Ovary (tissue), 9 donors: ENCODE measurements around the gene MIEN1. TPM values are rescaled to one million over a fixed set of nuclear protein-coding genes. Genes with fewer than 3 reads are reported as not detected.
"Not testable (repeated sequence)": the region's sequence is repeated elsewhere in the genome, so short reads cannot be mapped to it uniquely, and the experiment has no call there.

Experiments
- DNase-seq, 5 donors: peaks; one replicate each; pipeline ENCODE4 v3.0.0-alpha.2; 2019 to 2020
- H3K27ac ChIP-seq, 2 donors: fragments of 200-600 bp; one replicate each; pipeline versions ENCODE4 v1.5.1 to v1.8.0; 2019 to 2022
- H3K27me3 ChIP-seq: fragments of 200-600 bp; one replicate; pipeline ENCODE4 v1.8.0; 2022
- H3K36me3 ChIP-seq: fragments of 200-600 bp; sonication (generic); one replicate; pipeline ENCODE4 v1.5.1; 2019
- H3K4me1 ChIP-seq: one replicate; pipeline ENCODE4 v1.8.1; 2013; ENCODE audit warnings: mild to moderate bottlenecking, moderate library complexity; ENCODE audit not compliant: insufficient read depth
- H3K4me3 ChIP-seq: fragments of 200-600 bp; sonication (generic); one replicate; pipeline ENCODE4 v1.5.1; 2017
- H3K9me3 ChIP-seq, 2 donors: fragments of 200-600 bp in 1 of 2; sonication (generic) in 1 of 2; one replicate each; pipeline versions ENCODE4 v1.5.1 to v1.8.1; 2013 to 2019; ENCODE audit warnings: mild to moderate bottlenecking in 1 of 2, moderate library complexity in 1 of 2
- EP300 ChIP-seq: sonication (generic); formaldehyde crosslinking; IDR thresholded peaks from one replicate; pipeline ENCODE4 v1.6.1; 2017; ENCODE audit warnings: antibody characterized with exemption
- POLR2A ChIP-seq: fragments of 450-650 bp; IDR thresholded peaks from one replicate; pipeline ENCODE4 v1.6.1; 2017; ENCODE audit warnings: antibody characterized with exemption, mild to moderate bottlenecking, moderate library complexity
- WGBS, 3 donors: extraction: QIAGEN DNeasy Blood & Tissue Kit in 1 of 3; methylation state at CpG; one replicate each; pipeline versions ENCODE4 v1.1.5 to v1.1.7; 2013 to 2017; 5-methylcytosine and 5-hydroxymethylcytosine counted together
- intact Hi-C, 4 donors: fragments of 100-400 bp; cut with DNase I; formaldehyde crosslinking; loops; one replicate each; pipeline versions ENCODE4 v1.11.0 to v1.15.1; 2022 to 2023
- polyA plus RNA-seq, 2 donors: library from polyadenylated mRNA; stranded (reverse); fragments of 200-250 nt in 1 of 2; fragments of 350-450 nt in 1 of 2; fragmentation: Illumina TruSeq in 1 of 2; extraction: RNeasy Lipid Tissue Mini Kit (QIAGEN cat#74804) in 1 of 2; gene quantifications; one replicate each; pipeline ENCODE4 v1.2.3, GENCODE V29; 2013 to 2014
- total RNA-seq, 7 donors: library from RNA; depleted of rRNA in 2 of 7; stranded (reverse); fragments of >200 nt in 2 of 7; fragmentation: NEBNext Ultra II Directional in 3 of 7; extraction: Animal tissue kit (Norgen Biotek cat#: 25700) in 3 of 7; gene quantifications; one replicate each; pipeline versions ENCODE4 v1.1.0 to v1.2.4, GENCODE V29; 2016 to 2023
- TF ChIP-seq, protein P1 (sequence below), 3 donors: fragments of 450-650 bp in 2 of 3; fragments of 200-600 bp in 1 of 3; IDR thresholded peaks; one replicate each; pipeline versions ENCODE4 v1.5.1 to v1.8.0; 2016 to 2022; ENCODE audit warnings: antibody characterized with exemption in 3 of 3, mild to moderate bottlenecking in 1 of 3
- donor health status: DM: no; HTN: no; CAD: no; lungs with moderate emphysema.
- donor health status: DM: no; HTN: no; CAD: no.
- donor health status: Bipolar disorder and iron deficiency.
- donor health status: DM: yes; HTN: yes; CAD: no.
- donor health status: DM: no; HTN: no; CAD: no.
- donor health status: DM: yes; HTN: yes; CAD: no.

MIEN1 gene
- total and polyA plus RNA-seq, 9 donors: 20.2 to 64.9 (median 25.5) TPM

GRCh38 chr17:39752241-39752881 is 22.0 kb upstream of the MIEN1 start:
- no peaks in the 10 kb centered on the region for H3K27me3 ChIP-seq
- no peak overlapping the region for H3K27ac ChIP-seq
- H3K4me1 ChIP-seq: no peaks in the 10 kb centered on the region
- no peaks in the 10 kb centered on the region for H3K36me3 ChIP-seq
- intact Hi-C loops: loop anchor here (5.0 kb wide), 2 partner anchors 125 to 130 kb away; partner anchors contain the start of gene PPP1R1B (in 1 of the 4)
- WGBS, 3 donors: 66 to 69% (median 69%) methylated on average over 13 of the region's 13 CpGs
- no peak overlapping the region for H3K4me3 ChIP-seq
- no peaks in the 10 kb centered on the region for H3K9me3 ChIP-seq
- TF ChIP-seq, protein P1, sequence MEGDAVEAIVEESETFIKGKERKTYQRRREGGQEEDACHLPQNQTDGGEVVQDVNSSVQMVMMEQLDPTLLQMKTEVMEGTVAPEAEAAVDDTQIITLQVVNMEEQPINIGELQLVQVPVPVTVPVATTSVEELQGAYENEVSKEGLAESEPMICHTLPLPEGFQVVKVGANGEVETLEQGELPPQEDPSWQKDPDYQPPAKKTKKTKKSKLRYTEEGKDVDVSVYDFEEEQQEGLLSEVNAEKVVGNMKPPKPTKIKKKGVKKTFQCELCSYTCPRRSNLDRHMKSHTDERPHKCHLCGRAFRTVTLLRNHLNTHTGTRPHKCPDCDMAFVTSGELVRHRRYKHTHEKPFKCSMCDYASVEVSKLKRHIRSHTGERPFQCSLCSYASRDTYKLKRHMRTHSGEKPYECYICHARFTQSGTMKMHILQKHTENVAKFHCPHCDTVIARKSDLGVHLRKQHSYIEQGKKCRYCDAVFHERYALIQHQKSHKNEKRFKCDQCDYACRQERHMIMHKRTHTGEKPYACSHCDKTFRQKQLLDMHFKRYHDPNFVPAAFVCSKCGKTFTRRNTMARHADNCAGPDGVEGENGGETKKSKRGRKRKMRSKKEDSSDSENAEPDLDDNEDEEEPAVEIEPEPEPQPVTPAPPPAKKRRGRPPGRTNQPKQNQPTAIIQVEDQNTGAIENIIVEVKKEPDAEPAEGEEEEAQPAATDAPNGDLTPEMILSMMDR (IDR thresholded peaks at IDR 0.05): no peak
- TF ChIP-seq POLR2A (no peak), EP300 (no peak)
- peak in 1 of 5 donors; percentile 9 for DNase-seq

DNA sequence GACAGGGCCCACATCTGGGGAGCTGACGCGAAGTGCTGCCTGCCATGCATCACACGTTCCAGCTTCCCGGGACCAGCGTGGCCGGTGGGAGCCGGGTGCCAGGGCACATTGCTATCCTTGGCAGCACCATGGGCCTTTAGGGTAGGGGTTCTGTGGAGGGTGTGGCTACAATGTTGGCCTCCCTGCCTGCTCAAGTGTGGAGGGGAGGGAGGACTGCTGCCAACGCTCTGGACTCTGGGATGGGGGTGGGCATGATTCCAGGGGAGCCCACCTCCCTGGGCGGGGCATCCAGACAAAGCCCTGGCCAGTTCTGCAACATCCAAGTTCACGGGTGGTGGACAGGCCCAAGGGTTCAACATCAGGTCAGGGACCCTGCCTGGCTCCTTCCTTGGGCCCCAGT is 21.3 kb upstream of the MIEN1 start:
- Histone ChIP-seq H3K36me3 (no peaks in the 10 kb centered on the region), H3K9me3 (no peaks in the 10 kb centered on the region), H3K27ac (no peak overlapping the region), H3K4me3 (no peak overlapping the region), H3K4me1 (no peaks in the 10 kb centered on the region), H3K27me3 (no peaks in the 10 kb centered on the region)
- TF ChIP-seq EP300: no peak
- TF ChIP-seq, protein P1 (IDR thresholded peaks at IDR 0.05): no peak
- intact Hi-C loops: loop anchor here (5.0 kb wide), 2 partner anchors 124 to 129 kb away; partner anchors contain the start of gene PPP1R1B (in 1 of the 4)
- DNase-seq: peak in 1 of 5 donors; percentile 11
- WGBS, 3 donors: 35 to 45% (median 40%) methylated on average over 10 of the region's 10 CpGs

DNA sequence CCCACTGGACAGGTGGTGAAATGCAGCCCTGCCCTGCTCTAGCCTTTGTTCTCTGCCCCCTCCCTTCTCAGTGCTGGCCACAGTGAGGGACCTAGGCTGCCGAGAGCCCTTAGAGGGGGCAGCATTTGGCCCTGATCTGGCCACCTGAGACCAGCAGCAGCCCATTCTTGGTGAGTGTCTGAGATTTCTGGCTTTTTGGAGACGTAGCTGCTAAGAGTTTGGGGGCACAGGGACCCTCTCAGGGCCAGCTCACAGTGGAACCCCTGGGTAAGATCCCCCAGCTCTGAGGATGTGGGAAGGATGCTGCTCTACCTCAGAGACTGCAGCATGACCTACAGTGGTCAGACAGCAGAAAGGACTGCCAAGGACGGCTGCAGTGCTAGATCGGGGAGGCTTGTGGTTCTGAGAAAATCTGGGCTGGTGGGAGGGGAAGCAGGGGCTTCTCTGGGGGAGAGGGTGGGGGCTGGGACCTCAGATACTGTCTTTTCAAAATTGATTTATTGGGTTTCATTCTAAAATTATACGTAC is 20.7 kb upstream of the MIEN1 start:
- 33 to 46% (median 42%) methylated on average over 5 of the region's 5 CpGs for WGBS, 3 donors
- no peaks in the 10 kb centered on the region for H3K36me3 ChIP-seq
- H3K27me3 ChIP-seq: no peaks in the 10 kb centered on the region
- no peak overlapping the region for H3K27ac ChIP-seq
- H3K4me3 ChIP-seq: no peak overlapping the region
- intact Hi-C loops: loop anchor here (5.0 kb wide), 2 partner anchors 124 to 129 kb away; partner anchors contain the start of gene PPP1R1B (in 1 of the 4)
- no peak for TF ChIP-seq EP300
- no peak for TF ChIP-seq POLR2A
- H3K4me1 ChIP-seq: no peaks in the 10 kb centered on the region
- H3K9me3 ChIP-seq: no peaks in the 10 kb centered on the region
- no peak for DNase-seq

DNA sequence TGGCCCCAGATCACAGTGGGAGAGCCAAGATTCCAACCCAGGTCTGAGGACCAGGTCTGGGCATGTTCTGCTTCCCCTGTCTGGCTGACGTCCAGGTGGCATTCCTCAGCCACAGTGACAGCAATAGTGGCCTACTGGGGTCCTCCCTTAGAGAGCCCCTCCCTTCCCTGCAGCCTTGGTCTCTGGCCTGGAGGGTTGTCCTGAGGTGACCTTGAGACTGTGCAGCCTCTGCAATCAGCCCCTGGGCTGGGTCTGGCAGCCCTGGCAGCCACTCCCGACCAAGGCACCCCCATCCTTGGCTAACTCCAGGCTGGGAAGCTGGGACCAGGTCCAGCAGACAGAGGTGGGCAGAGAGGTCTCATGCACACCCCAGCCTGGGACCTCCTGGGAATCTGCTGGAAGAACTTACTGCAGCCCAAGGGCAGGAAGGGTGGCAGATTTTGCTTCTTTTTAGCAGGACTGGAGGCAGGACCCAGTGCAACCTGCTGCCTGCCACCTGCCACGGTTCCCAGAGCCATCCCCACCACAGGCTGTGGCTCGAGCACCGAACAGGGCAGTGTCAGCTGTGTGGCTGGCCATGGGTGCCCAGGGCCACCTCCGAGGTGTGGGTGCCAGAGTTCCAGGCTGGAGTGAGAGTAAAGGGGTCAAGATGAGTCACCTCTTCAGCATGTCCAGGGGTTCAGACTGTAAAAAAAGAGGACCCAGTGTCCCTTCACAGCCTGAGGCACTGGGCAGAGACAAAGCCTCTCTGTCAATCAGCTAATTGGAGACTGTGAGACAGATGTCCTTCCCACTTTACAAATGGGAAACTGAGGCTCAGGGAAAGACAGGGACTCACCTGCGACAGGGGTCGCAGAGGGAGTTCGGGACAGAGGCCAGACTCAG is 20.0 kb upstream of the MIEN1 start:
- 55 to 64% (median 58%) methylated on average over 9 of the region's 9 CpGs for WGBS, 3 donors
- H3K27me3 ChIP-seq: no peaks in the 10 kb centered on the region
- no peak for DNase-seq
- H3K4me3 ChIP-seq: no peak overlapping the region
- H3K4me1 ChIP-seq: no peaks in the 10 kb centered on the region
- TF ChIP-seq POLR2A (no peak), EP300 (no peak)
- TF ChIP-seq, protein P1 (IDR thresholded peaks at IDR 0.05): no peak
- H3K36me3 ChIP-seq: no peaks in the 10 kb centered on the region
- H3K27ac ChIP-seq: no peak overlapping the region
- H3K9me3 ChIP-seq: no peaks in the 10 kb centered on the region
- intact Hi-C loops: loop anchor here (5.0 kb wide), 2 partner anchors 123 to 128 kb away; partner anchors contain the start of gene PPP1R1B (in 1 of the 4)

- DNase-seq, intact Hi-C loops, H3K36me3 ChIP-seq, H3K27ac ChIP-seq, H3K4me1 ChIP-seq, H3K9me3 ChIP-seq, H3K27me3 ChIP-seq, H3K4me3 ChIP-seq: not testable (repeated sequence)
- WGBS, 3 donors: 83 to 87% (median 86%) methylated on average over 8 of the region's 8 CpGs
These were observed 18.2 kb upstream of the MIEN1 start for GRCh38 chr17:39748444-39749034.
